ENCODE data around the gene RPL18. TPM values are rescaled to one million over a fixed set of nuclear protein-coding genes. Genes with fewer than 3 reads are reported as not detected.
"Not testable (repeated sequence)": the region's sequence is repeated elsewhere in the genome, so short reads cannot be mapped to it uniquely, and the experiment has no call there.

The RPL18 gene
- total RNA-seq (2014; rRNA removed; shearing (Covaris generic)), result 2,925 and 3,124 TPM in 2 replicates

GRCh38 chr19:48618916-48619691, at the start of gene RPL18, which contains the start of gene SPHK2:
Gene RPL18, minus strand, starts transcription at chr19:48619178. Its CDS starts 35 bp downstream, at chr19:48619143.
Gene SPHK2, plus strand, starts transcription at chr19:48619506. Its CDS starts 1,009 bp downstream, at chr19:48620515.
- peak; percentile 100 for DNase-seq (ENCODE audit: low read depth)

GRCh38 chr19:48668761-48669160, 49.8 kb upstream of the RPL18 start:
- DNase-seq (ENCODE audit: low read depth), result no peak

- no peak for DNase-seq (ENCODE audit: low read depth)
Observed at GRCh38 chr19:48668332-48668731, 49.4 kb upstream of the RPL18 start.

GRCh38 chr19:48665786-48666185, 46.8 kb upstream of the RPL18 start:
- no peak for DNase-seq (ENCODE audit: low read depth)

- no peak for DNase-seq (ENCODE audit: low read depth)
Observed at GRCh38 chr19:48664476-48664875, 45.5 kb upstream of the RPL18 start.

GRCh38 chr19:48663667-48664066, 44.7 kb upstream of the RPL18 start:
- no peak for DNase-seq (ENCODE audit: low read depth)

GRCh38 chr19:48661711-48662090, 42.7 kb upstream of the RPL18 start:
- no peak for DNase-seq (ENCODE audit: low read depth)

GRCh38 chr19:48660852-48661710, 42.1 kb upstream of the RPL18 start:
- DNase-seq (ENCODE audit: low read depth), result peak; percentile 89

GRCh38 chr19:48659768-48660167, 40.8 kb upstream of the RPL18 start:
- DNase-seq (ENCODE audit: low read depth), result no peak

- no peak for DNase-seq (ENCODE audit: low read depth)
Observed at GRCh38 chr19:48658483-48658882, 39.5 kb upstream of the RPL18 start.

GRCh38 chr19:48657828-48658227, 38.9 kb upstream of the RPL18 start:
- not testable (repeated sequence) for DNase-seq (ENCODE audit: low read depth)

- DNase-seq (ENCODE audit: low read depth), result peak; percentile 71
Observed at GRCh38 chr19:48656840-48657474, 38.0 kb upstream of the RPL18 start.

- DNase-seq (ENCODE audit: low read depth), result peak; percentile 4
Observed at GRCh38 chr19:48654299-48655059, 35.5 kb upstream of the RPL18 start.

- DNase-seq (ENCODE audit: low read depth), result no peak
Observed at GRCh38 chr19:48651683-48652048, 32.7 kb upstream of the RPL18 start.

GRCh38 chr19:48650974-48651682, 32.1 kb upstream of the RPL18 start:
- DNase-seq (ENCODE audit: low read depth), result no peak

- DNase-seq (ENCODE audit: low read depth), result no peak
Observed at GRCh38 chr19:48648134-48648533, 29.2 kb upstream of the RPL18 start.

GRCh38 chr19:48646722-48647216, 27.8 kb upstream of the RPL18 start:
- no peak for DNase-seq (ENCODE audit: low read depth)

- DNase-seq (ENCODE audit: low read depth), result peak; percentile 91
Observed at GRCh38 chr19:48646001-48646721, 27.2 kb upstream of the RPL18 start, which contains the start of gene CA11. Gene CA11, minus strand, starts transcription at chr19:48646187. Its CDS starts 555 bp downstream, at chr19:48645632.

GRCh38 chr19:48645620-48646000, 26.6 kb upstream of the RPL18 start:
- no peak for DNase-seq (ENCODE audit: low read depth)

Measured in Daoy (cell line).